SJSA1 (cell line): Measurements from ENCODE around the gene PHRF1. TPM values are rescaled to one million over a fixed set of nuclear protein-coding genes. Genes with fewer than 3 reads are reported as not detected.

Experiments
- DNase-seq, 2 experiments: peaks; one replicate each; pipeline ENCODE4 v3.0.0-alpha.2; 2015 to 2020; ENCODE audit warnings: low spot score in 2 of 2, low read depth in 1 of 2
- H3K27ac ChIP-seq: fragments of 250-450 bp; sonication (Bioruptor Pico); 2 replicates; pipeline ENCODE4 v1.5.1; 2020; ENCODE audit warnings: mild to moderate bottlenecking, moderate library complexity
- H3K27me3 ChIP-seq: fragments of 250-450 bp; sonication (Bioruptor Pico); replicated peaks from 2 replicates; pipeline ENCODE4 v1.5.1; 2020; ENCODE audit warnings: mild to moderate bottlenecking, moderate library complexity
- H3K36me3 ChIP-seq: fragments of 250-450 bp; sonication (Bioruptor Pico); 2 replicates; pipeline ENCODE4 v1.5.1; 2020; ENCODE audit warnings: mild to moderate bottlenecking
- H3K4me1 ChIP-seq: fragments of 250-450 bp; sonication (Bioruptor Pico); replicated peaks from 2 replicates; pipeline ENCODE4 v1.6.1; 2021; ENCODE audit warnings: mild to moderate bottlenecking
- H3K4me3 ChIP-seq: fragments of 250-450 bp; sonication (Bioruptor Pico); 2 replicates; pipeline ENCODE4 v1.5.1; 2020; ENCODE audit warnings: mild to moderate bottlenecking
- H3K9me3 ChIP-seq: fragments of 250-450 bp; sonication (Bioruptor Pico); replicated peaks from 2 replicates; pipeline ENCODE4 v1.5.1; 2020; ENCODE audit warnings: mild to moderate bottlenecking
- total RNA-seq: library from RNA; depleted of rRNA; stranded (reverse); fragments of >200 nt; shearing (Covaris generic); gene quantifications from 2 replicates; pipeline ENCODE4 v1.2.3, GENCODE V29; 2014; rRNA removed

The PHRF1 gene
- total RNA-seq: 15.8 and 21.7 TPM in 2 replicates

DNA sequence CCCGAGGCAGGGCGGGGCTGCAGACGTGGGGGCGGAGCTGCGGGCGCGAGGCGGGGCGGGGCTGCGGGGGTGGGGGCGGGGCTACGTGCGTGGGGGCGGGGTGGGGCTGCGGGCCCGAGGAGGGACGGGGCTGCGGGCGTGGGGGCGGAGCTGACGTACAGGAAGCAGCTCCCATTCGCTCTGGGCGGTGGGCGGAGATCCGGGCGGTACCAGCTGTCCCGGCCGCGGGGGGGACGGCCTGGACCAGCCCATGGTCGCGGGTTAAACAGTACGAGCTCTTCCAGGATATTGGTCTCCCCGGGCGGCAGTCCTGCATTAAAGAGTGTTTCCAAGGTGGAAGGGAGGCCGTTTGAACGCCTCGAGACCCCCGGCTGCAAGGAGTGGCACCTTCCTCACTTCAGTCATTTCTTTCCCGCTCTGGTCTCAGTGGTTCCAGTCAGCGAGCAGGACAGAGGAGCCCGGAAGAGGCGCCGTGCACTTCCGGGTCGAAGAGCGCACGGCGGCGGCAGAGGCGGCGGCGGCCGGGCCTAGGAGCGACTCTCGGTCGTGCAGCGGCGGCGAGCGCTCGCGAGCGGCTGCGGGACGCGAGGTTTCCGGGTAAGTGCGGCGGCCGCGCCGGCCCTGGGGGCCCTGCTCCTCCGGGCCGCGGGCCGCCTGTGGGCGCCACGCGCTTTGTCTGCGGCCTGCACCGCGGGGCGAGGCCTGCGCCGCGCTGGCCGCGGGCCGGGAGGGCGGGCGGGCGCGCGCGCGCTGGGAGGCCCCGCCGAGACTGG lies at the start of gene PHRF1:
Gene PHRF1 (plus strand): TSS at position 475 of the 773 bp plus-strand sequence. CDS start 5,043 bp downstream, outside the sequence.
- Histone ChIP-seq H3K9me3 (no peaks in the 10 kb centered on the region), H3K36me3 (no peaks in the 10 kb centered on the region), H3K27ac (peak within 1 kb of the TSS; percentile 99), H3K4me3 (peak within 1 kb of the TSS; percentile 78), H3K27me3 (peaks cover 7% of the 10 kb centered on the region; the same call in 1 of the 2 replicates), H3K4me1 (peaks cover 13% of the 10 kb centered on the region)
- DNase-seq: peak; percentile 88 to 93

GRCh38 chr11:528166-528814 lies 48.0 kb upstream of the PHRF1 start:
- Histone ChIP-seq H3K4me3 (no peak overlapping the region), H3K27me3 (no peaks in the 10 kb centered on the region), H3K4me1 (no peaks in the 10 kb centered on the region), H3K27ac (no peak overlapping the region), H3K36me3 (peaks cover 11% of the 10 kb centered on the region), H3K9me3 (no peaks in the 10 kb centered on the region)
- DNase-seq: no peak

- Histone ChIP-seq H3K27me3 (no peaks in the 10 kb centered on the region), H3K4me3 (no peak overlapping the region), H3K36me3 (peaks cover 16% of the 10 kb centered on the region), H3K27ac (no peak overlapping the region), H3K9me3 (no peaks in the 10 kb centered on the region), H3K4me1 (no peaks in the 10 kb centered on the region; the same call in 1 of the 2 replicates)
- no peak for DNase-seq
These were observed 47.2 kb upstream of the PHRF1 start for GRCh38 chr11:528815-529727.

DNA sequence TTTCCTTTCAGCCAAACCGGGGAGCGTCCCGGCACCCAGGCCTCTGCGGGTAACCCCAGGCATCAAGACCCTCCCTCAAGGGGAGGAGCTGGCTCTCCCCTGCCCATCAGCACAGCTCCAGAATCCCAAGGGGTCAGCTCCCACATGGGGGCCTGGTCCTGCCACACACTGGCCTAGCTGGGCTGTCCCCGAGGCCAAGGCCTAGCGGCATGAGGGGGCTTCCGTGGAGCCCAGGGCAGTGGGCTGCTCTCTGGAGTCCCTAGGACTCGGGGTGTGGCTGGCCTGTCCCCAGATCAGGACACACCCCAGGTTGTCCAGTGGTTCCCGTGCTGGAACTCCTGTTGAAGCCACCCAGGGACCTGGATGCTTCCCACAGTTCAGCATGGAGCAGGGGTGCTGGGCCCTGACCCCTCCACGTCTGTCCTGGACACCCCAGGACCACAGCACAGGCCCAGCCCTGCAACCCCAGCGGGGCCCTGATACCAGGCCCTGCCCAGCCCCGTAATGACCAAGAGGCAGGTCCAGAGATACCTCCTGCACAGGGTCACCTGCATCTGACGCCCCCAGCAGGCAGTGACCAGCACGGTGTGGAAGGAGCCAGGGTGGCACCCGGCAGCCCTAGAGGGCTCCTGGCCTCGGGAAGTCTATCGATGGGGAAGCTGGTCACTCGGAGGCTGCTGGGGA lies 46.4 kb upstream of the PHRF1 start:
- Histone ChIP-seq H3K9me3 (no peaks in the 10 kb centered on the region), H3K36me3 (peaks cover 19% of the 10 kb centered on the region), H3K27me3 (no peaks in the 10 kb centered on the region), H3K4me3 (no peak overlapping the region), H3K4me1 (peaks cover 5% of the 10 kb centered on the region), H3K27ac (no peak overlapping the region)
- no peak for DNase-seq

DNA sequence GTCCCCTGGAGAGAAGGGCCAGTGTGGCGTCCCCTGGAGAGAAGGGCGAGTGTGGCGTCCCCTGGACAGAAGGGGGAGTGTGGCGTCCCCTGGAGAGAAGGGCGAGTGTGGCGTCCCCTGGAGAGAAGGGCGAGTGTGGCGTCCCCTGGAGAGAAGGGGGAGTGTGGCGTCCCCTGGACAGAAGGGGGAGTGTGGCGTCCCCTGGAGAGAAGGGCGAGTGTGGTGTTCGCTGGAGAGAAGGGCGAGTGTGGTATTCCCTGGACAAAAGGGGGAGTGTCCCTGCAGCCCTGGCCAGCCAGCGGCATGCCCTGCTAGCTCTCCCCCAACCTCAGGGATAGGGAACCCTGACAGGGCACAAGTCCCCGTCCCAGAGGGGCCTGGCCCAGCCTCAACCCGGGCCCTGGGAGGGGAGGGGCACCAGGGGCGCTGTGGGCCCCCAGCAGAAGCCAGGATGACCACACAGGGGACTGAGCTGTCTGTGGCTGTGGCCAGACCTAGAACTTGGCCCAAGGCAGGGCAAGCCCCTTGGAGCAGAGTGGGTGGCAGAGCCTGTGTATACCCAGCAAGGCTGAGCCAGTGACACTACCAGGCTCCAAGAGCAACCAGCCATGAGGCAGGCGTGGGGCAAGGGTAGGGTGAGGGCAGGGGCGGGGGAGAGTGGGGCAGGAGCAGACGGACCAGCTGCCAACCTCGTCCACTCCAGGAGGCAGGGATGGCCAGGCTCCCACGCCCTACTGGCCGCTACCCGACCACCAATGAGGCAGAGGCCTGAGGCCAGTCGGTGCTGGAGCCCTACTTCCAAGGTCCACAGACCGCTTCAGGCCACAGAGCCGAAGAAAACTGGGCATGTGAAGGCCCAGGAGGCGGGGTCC lies 45.1 kb upstream of the PHRF1 start:
- Histone ChIP-seq H3K4me3 (no peak overlapping the region), H3K9me3 (no peaks in the 10 kb centered on the region)
- DNase-seq: no peak

GRCh38 chr11:531919-532526 lies 44.2 kb upstream of the PHRF1 start:
- Histone ChIP-seq H3K4me1 (peaks cover 10% of the 10 kb centered on the region), H3K9me3 (no peaks in the 10 kb centered on the region; the same call in 1 of the 2 replicates), H3K27ac (no peak overlapping the region), H3K27me3 (no peaks in the 10 kb centered on the region), H3K4me3 (no peak overlapping the region), H3K36me3 (peaks cover 19% of the 10 kb centered on the region)
- DNase-seq: no peak

More for the DNA sequence above, 45.1 kb upstream of the PHRF1 start:
- H3K36me3 ChIP-seq: peaks cover 19% of the 10 kb centered on the region
- peaks cover 9% of the 10 kb centered on the region for H3K4me1 ChIP-seq
- H3K27ac ChIP-seq: no peak overlapping the region
- H3K27me3 ChIP-seq: no peaks in the 10 kb centered on the region

DNA sequence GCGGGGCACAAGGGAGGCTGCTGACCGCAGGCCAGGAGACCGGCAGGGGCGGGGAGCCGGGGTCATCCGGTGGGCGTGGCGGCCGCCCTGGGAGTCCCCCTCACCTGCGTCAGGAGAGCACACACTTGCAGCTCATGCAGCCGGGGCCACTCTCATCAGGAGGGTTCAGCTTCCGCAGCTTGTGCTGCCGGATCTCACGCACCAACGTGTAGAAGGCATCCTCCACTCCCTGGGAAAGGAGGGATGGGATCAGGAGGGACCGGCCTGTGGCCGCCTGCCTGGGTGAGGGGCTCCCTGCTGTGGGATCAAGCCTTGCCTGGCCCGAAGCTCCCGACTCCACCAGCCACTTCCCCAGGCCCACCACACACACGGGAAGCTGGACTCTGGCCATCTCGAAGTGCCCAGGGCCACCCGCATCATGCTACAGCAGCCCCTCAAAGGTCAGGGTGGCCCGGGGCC lies 43.7 kb upstream of the PHRF1 start:
- H3K27me3 ChIP-seq: no peaks in the 10 kb centered on the region
- no peak overlapping the region for H3K27ac ChIP-seq
- peaks cover 19% of the 10 kb centered on the region for H3K36me3 ChIP-seq
- peaks cover 15% of the 10 kb centered on the region for H3K4me1 ChIP-seq
- no peaks in the 10 kb centered on the region; the same call in 1 of the 2 replicates for H3K9me3 ChIP-seq
- H3K4me3 ChIP-seq: no peak overlapping the region
- DNase-seq: no peak

- Histone ChIP-seq H3K4me1 (peaks cover 16% of the 10 kb centered on the region), H3K27me3 (no peaks in the 10 kb centered on the region), H3K36me3 (peaks cover 19% of the 10 kb centered on the region), H3K27ac (no peak overlapping the region), H3K4me3 (no peak overlapping the region), H3K9me3 (no peaks in the 10 kb centered on the region; the same call in 1 of the 2 replicates)
- DNase-seq: no peak
These were observed 43.2 kb upstream of the PHRF1 start for GRCh38 chr11:532986-533585.

DNA sequence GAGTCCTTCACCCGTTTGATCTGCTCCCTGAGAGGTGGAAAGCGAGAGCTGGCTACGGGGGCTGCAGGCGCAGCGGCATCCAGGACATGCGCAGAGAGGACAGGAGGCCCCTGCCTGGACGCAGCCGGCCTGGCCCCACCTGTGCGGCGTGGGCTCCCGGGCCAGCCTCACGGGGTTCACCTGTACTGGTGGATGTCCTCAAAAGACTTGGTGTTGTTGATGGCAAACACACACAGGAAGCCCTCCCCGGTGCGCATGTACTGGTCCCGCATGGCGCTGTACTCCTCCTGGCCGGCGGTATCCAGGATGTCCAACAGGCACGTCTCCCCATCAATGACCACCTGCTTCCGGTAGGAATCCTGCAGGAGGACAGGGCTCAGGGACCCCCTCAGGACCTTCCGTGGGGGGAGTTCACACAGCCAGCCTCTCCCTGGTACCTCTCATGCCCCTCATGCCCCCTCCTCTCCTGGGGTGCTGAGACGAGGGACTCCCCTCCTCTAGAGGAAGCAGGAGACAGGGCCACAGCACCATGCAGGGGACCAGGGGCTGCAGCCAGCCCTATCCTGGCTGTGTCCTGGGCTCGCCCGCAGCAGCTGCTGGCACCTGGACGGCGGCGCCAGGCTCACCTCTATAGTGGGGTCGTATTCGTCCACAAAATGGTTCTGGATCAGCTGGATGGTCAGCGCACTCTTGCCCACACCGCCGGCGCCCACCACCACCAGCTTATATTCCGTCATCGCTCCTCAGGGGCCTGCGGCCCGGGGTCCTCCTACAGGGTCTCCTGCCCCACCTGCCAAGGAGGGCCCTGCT lies 42.5 kb upstream of the PHRF1 start:
- Histone ChIP-seq H3K27me3 (no peaks in the 10 kb centered on the region), H3K27ac (no peak overlapping the region), H3K9me3 (no peaks in the 10 kb centered on the region; the same call in 1 of the 2 replicates), H3K4me1 (peaks cover 16% of the 10 kb centered on the region), H3K36me3 (peaks cover 19% of the 10 kb centered on the region), H3K4me3 (peak overlapping the region; percentile 57)
- no peak for DNase-seq

DNA sequence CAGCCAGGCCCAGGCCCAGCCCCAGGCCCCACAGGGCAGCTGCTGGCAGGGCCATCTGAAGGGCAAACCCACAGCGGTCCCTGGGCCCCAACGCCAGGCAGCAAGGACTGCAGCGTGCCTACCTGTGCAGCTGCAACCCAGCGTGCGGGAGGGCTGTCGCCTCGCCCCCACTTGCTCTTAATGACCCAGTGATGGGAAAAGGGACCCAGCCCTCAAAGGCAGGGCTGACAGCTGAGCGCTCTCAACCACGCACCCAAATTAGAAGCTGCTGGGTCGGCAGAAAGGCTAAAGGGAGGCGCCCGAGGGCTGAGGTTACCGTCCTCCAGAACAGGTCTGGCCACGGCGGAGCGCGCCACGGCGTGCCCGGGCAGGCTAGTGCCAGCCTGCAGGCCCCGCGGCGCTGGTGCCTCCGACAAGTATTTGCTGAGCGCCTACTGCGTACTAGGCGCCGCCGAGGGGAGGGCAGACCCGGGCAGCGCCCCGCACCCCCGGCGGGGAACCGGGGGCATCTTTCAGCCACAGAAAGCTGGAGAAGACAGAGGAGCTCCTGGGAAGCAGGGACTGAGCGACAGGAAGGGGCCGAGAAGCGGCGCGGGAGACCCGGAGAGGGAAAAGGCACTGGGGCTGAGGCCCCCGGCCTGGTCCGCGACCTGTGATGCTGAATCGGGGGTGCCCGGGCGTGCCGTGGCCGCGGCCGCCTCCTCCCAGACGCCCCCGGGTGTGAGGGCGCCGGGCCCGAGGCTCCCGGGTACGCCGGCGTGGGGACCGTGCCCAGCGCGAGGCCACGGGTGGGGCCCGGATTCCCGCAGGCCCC lies 41.7 kb upstream of the PHRF1 start:
- no peaks in the 10 kb centered on the region for H3K27me3 ChIP-seq
- H3K4me1 ChIP-seq: peaks cover 16% of the 10 kb centered on the region
- DNase-seq: peak; percentile 17 to 26
- H3K4me3 ChIP-seq: peak overlapping the region; percentile 57
- H3K27ac ChIP-seq: no peak overlapping the region
- peaks cover 19% of the 10 kb centered on the region for H3K36me3 ChIP-seq
- no peaks in the 10 kb centered on the region; the same call in 1 of the 2 replicates for H3K9me3 ChIP-seq
